Fibroblast of upper back skin (primary cell): ENCODE measurements around the gene ZFYVE28.
"Not testable (repeated sequence)": the region's sequence is repeated elsewhere in the genome, so short reads cannot be mapped to it uniquely, and the experiment has no call there.

ENCODE experiments used
- DNase-seq: peaks from one replicate; pipeline ENCODE4 v3.0.0-alpha.2; 2013

The ZFYVE28 gene

DNA sequence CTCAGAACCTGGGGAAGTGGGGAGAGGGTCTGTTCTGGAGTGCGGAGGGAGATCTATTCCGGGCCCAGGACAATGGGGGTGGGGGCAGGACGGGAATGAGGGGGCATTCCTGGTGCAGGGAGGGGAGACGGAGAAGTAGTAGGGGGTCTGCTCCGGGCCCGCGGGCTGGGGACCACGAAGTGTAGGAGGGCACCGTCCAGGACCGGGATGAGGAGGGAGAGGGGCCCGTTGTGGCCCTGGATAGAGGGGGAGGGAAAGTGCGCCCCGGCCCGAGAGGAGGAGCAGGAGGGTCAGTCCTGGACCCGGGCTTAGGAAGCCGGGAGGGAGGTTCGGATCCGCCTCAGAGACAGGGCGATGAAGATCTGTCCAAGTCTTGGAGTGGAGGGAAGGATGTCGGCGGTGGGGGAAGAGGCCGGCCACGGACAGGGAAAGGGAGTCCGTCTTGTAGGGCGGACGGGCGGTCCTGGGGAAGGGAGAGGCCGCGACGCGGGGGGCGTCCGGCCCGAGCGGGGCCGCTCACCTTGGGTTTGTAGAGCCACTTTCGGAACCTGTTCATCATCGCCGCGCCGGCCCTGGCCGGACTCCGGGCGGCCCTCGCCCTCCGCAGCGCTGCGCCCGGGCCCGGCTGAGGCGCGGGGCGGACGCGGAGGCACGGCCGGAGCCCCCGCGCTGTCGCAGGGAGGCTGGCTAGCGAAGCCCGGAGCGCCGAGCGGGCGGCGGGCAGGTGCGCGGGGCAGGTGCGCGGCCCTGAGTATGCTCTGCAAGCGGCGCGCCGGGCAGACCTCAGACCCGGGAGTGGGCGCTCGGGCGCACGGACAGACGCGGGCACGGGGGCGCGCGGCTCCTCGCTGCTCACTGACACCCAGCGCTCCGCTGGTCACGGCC is at the start of gene ZFYVE28:
TSS of gene ZFYVE28 (minus strand) at position 881 of the 885 bp plus-strand sequence. CDS start at position 559, 322 bp downstream.
- no peak for DNase-seq

DNA sequence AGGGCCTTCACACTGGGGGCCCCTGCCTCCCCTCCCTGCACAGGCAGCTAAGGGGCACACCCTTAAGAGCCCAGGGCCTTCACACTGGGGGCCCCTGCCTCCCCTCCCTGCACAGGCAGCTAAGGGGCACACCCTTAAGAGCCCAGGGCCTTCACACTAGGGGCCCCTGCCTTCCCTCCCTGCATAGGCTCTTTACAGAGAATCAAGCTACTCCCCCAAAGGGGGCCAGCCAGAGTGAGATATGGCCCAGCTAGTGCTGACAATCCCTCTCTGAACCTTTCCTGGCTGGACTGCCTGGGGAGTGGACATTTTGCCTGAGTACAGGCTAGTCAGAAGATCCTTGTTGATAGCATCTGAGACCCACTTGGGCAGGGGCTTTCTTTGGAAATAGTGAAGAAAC is 47.1 kb upstream of the ZFYVE28 start:
- not testable (repeated sequence) for DNase-seq

DNA sequence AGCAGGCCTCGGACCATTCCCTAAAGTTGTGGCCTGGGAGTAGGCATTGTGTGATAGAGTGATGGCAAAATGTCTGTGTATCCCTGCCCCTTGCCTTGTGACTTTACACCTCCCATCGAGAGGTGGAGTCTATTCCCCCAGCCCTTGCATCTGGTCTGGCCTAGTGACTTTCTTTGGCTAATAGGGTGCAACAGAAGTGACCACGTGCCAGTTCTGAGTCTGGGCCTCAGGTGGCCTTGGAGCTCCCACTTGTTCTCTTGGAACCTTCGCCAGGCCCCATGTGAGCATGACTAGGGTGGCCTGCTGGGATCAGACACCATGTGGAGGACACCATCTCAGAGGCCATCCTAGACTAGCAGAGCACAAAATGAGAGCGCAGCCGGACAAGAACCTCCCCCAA is 46.6 kb upstream of the ZFYVE28 start:
- DNase-seq, result no peak

DNA sequence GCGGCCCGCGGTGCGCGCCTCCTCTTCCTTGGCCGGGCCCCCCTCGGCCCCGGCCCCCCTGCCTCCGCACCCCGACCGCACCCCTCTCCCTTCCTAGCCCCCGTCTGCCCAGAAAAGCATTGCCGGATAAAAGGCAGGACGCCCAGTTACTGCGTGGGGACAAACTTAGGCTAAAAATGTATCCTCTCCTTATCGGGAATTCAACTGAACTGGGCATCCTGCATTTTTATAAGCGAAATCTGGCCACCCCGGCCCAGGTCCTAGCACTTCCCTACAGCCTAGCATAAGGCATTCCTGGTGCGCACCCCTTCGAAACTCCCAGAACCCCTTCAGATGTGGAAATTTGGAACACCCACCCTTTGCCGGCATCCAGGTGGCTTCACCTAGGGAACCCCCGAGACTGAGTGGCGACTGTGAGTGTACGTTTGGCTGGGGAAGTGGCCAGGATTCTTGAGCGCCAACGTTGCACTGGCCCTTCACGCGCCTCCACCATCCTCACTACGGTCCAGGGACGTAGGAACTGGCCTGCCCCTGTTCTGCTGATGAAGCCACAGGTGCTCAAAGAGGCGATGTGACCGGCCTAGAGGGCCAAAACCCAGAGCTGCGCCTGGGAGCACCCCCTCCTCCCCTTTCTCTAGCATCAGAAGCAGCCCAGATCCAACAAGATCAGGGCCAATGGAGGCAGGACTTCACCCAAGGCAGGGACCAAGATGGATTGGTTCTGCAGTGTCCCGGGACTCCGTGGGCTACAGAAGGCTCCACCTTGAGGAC is 44.7 kb upstream of the ZFYVE28 start:
- no peak for DNase-seq

DNA sequence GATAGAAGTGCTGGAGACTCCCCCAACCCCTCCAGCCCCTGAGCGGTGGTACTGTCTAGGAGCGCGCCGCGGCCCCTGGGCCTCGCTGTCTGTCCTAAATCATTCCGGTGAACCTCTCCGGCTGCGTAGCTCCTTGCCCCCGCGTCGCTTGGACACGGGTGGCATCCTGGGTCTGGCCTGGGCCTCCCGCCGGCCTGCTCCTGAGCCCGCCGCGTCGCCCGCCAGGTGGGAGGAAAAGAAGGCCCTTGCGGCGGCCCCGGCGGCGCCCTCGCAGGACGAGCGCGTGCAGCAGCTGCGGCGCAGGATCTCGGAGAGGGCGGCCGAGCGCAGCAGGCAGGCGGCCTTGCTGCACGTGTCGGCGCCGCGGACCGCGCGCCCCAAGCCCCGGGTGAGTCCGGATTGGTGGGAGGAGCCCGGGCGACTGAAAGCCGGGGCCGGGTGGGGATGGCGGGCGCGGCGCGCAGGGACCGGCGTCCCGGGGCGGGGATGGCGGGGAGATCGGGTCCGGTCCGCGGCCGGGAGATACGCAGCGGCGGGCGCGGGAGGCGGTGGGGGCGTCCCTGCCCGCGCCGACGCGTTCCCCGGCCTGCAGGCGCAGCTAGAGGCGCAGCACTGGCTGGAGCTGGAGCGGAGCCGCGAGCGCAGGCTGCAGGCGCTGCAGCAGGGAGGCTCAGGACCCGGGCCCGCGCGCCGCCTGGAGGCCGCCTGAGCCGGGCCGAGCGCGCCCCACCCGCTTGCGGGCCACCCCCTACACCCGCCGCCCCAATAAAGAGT is 44.0 kb upstream of the ZFYVE28 start:
- peak; percentile 68 for DNase-seq

DNA sequence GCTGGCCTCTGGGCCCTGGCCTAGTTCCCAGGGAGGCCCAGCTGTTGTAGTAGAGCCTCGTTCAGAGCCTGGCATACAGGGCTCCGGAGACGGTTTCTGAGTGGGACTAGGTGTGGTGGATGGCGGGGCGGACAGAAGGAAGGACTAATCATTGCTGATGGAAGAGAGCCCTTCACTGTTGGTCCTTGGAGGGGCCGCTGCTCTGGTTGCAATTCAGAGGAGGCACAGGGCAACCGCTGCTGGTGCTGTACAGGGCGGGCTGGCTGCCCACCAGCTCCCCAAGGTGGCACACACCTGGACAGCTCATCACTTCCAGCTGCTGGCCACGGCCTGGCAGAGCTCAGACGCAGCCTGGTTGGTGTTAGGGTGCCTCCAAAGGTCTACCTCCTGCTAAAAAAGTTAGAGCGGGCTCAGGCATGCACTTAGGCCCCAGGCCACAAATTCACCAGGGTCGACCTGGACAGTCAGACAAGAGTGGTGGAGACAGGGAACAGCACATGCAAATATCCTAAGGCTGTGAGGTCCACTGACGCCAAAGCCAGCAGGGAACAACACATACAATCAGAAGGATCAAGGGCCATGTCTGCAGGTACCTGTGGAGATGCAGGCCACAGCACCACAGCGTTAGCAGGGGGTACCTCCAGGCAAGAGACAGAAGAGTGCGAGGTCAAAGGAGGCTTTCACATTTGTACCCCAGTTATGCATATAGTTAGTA is 43.0 kb upstream of the ZFYVE28 start:
- DNase-seq, result no peak

DNA sequence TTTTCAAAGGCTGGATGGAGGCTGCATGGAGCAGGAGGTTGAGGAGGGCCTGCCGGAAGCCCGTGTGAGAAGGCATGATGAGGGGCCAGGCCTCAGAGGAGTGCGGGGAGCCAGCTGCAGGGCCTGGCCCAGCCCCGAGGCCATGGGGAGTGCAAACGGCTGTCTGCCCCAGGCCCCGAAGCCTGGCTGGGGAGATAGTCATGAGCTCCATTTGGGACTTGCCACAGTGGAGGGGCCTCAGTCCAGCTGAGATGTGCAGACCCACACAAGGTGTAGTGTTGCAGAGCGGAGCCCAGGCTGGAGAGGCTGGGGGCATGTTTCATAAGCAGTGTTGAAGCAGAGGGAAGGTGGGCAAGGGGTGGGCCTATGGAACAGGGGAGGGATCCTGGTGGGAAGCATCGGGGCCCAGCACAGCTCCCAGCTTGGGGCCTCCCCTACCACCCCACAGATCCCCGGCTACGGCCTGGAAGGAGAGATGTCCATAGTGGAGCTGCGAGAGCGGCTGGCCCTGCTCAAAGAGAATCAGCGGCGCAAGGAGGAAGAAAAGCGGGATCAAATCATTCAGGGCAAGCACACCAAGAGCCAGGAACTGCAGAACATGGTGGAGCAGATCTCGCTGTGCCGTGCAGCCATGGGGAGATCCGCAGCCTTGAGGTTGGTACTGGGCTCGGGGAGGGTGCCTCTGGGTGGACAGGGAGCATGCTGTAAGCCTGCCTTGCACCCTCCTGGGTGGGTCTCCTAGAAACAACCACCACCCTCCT is 41.3 kb upstream of the ZFYVE28 start:
- DNase-seq, result no peak

DNA sequence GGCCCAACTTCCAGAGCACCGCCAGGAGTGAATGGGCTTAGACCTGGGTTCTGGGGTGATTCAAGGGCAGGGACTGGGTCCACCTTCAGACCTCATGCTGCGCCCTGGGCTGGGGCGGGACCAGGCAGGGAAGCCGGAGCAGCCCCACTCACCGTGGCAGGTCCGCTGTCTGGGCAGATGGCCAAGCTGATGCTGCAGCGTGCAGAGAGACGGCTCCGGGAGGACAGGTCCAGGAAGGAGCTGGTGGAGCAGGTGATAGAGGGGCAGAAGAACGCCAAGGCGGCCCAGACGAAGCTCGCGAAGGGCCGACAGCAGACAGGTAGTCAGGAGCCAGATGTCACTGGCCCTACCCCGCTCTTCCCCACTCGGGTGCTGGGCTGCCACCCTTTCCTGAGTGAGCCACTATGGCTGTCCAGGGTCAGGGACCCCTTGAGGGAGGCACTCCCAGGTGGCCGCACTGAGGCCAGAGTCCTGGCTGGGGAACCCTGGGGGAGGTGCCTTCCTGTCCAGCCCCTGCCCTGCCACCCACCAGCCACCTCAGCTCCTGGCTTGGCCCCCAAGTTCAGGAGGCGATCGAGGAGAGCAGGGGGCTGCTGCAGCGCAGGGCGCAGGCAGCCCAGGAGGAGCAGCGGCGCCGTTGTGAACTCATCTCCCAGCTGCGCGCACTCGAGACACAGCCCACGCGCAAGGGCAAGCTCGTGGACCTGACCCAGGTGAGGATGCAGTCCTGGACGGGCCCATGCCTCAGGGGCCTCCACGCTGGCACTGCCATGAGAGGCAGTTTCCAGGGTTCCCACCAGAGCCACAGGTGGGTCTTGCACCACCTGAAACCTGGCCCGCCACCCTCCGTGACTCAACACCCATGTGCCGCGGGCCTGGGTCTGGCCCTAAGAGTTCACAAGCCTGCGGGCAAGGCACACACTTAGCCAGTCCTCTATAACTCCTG is 40.4 kb upstream of the ZFYVE28 start:
- no peak for DNase-seq

DNA sequence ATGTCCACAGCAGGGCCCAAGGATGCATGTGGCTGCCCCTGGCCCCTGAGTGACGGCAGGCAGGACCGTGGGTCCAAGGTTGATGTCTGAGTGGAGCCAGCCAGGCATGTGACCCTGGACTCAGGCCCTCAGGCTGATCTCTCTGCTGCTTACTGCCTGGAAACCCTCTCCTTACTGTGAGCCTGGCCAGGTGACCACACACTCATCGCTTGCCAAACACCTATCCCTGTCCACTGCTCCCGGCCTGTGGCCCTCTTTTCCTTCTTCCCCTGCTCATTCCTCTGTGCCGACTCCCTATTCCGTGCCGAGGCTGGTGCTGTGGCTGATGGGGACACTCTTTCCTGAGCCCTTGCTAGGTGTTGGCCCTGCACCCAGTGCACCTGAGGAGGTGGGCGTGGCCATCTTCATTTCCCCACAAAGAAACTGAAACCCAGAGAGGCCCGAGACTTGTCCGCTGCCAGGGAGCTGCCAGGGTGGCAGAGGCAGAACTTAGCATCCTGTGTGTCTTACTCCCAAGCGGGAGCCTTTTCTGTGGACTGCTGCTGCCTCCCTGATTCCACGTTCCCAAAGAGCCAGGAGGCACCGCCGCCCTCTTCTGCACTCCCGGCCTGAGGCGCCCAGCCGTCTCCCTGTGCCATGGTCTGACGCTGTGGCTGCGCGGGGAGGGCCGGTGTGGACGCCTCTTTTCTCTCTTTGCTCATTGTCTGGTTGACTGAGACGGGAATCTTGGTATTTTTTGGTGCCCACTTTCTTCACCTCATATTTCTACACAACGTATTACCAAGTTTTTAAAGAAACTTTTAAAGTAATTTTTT is 39.2 kb upstream of the ZFYVE28 start:
- DNase-seq, result no peak

DNA sequence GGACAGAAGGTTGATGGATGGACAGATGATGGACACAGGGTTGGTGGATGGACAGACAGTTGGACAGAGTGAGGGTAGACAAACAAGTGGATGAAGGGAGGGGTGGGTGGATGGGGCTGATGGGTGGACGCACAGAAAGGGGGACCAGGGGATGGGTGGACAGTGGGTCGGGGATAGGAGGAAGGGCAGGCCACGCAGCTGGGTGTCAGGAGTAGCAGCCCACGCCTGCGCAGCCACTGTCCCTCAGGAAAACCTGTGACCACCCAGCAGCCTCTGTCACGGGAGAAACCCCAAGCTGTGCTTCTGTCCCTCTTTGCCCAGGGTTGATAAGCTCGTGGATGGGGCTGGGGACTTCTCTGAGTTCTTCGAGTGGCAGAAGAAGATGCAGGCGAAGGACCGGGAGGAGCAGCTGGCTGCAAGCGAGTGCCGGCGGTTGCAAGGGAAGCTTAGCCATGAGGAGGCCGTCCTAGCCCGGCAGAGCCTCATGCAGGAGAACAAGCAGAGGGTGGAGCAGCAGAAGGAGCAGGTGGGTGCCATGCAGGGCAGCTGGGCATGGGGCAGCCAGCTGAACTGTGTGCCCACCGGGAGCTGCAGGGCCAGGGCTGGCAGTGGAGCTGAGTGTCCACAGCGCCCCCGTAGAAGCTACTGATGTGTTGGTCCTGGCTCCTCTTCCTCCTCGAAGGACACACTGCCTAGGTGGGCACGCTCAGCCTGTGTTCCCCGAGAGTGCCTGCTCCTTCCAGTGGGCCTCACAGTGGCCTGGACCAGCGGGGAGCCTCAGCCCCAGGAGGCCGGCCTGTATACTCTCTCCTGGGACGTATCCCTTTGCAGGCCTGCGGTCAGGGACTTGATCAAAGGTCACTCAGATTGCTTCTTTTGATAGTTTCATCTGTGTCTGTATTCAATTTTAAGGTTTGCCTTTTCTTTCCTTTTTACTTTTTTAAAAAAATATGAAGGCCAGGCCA is 33.7 kb upstream of the ZFYVE28 start:
- no peak for DNase-seq

DNA sequence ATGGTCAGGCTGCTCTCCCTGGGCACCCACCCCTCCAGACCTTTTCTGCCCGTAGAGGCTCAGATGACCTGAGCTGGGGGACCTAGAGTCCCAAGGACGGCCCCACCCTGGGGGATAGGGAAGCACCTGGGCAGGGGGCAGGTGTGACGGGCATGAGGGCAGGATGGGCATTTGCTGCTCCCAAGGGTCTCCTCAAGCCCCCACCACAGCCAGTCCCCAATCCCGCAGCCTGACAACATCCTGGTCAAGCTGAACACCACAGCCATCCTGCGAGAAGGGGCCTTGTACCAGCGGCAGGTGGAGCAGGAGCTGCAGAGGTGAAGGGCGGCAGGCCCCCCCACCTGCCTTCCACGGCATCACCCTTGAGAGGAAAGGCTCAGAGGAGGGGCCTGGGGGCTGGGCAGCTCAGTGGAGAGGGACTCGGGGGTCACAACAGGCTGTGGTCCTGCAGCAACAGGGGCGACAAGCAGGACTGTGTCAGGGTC is 32.6 kb upstream of the ZFYVE28 start:
- no peak for DNase-seq

DNA sequence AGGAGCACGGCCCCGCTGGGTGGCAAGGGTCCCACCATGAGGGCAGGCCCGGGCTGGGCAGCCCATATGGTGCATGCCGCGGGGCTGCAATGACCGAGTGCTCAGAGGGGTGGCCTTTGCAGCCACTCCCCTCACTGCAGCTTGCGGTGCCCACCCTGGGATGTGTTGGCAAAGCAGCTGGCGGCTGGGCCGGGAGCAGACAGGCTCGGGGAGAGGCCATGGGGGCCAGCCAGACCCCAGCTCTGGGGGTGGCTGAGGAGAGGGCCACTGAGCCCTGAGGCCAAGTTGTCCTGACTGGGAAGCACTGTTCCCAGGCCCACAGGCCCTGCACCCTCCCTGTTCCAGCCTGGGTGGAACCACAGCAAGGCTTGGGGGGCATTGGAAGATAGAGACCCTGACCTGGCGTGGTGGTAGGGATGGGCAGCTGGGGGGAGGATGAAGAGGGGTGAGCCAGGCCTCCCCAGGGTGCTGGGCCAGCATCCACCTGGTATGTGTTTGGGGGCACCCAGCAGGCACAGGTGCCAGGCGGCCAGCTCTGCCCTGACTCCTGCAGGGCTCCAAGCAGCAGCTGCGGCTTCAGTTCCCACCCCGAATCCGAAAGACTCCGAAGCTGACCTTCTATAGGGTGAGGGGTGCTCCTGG is 32.1 kb upstream of the ZFYVE28 start:
- no peak for DNase-seq

DNA sequence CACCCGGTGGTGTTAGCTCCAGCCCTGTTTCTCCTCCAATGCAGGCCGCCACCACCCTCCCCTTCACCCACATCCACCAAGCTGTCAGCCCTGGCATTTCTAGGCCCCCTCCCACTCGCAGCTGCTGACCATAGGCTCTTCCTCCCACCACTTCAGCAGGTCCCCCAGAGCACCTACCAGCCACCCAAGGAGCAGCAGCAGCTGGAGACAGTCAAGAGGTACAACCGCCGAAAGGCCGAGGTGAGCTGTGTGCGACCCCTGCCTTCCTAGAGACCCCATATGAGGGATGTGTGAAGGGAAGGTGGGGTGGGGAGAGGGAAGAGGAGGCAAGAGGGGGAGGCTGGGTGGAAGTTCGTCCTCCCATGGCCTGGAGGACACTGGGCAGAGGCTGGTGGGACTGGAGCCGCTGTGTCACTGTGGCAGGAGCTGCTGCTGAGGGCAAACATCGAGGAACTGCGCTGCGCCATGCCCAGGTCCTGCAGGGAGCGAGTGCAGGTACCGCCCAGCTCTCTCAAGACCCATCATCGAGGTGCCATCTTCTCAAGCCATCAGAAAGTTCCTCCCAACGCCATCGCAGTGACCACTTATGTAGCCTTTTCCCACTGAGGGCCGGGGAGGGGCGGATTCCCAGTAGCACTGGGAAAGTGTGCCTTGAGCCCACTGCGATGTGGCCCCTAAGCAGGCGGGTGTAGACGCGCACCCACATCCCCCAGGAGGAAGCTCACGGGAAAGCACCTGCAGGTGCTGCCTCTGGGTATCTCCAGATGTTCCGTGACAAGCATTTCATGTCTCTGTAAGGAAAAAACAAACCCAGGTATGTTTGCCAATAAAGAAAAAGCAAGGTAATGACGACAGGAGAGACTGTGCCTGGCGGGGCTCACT is 31.3 kb upstream of the ZFYVE28 start:
- no peak for DNase-seq

DNA sequence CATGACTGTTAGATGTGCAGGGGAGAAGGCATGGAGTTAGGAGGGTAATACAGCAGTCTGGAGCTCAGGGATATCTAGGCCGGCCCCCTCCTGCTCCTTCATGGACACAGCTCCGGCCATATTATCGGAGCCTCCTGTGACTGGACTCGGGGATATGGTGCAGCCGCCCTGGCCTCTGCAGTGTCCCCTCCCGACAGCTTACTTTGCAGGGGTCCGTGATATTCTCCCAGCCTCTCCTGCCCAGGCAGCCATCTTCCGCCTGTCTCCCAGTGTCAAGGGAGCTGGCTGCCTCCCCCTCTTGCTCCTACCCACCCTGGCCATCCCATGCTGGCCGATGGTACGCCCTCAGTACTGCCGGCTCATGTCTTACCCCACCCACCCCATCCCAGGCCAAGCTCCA is 30.6 kb upstream of the ZFYVE28 start:
- DNase-seq, result no peak

DNA sequence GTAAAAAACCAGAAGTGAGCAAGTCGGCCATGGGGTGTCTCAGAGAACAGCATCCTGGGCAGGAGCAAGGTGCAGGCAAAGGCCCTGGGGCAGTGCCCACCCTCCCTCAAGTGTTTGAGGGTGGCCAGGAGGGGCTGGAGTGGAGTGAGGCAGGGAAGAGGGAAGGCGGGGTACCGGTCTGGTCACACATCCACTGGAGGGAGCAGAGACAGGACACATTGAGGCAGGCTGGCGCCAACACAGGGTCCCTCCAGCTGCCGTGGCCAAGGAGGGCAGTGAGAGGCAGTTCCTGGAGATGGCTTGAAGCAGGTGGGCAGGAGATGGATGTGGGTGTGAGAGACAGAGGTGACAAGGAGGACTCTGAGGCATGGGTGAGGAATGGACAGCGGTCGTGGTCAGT is 30.1 kb upstream of the ZFYVE28 start:
- no peak for DNase-seq

DNA sequence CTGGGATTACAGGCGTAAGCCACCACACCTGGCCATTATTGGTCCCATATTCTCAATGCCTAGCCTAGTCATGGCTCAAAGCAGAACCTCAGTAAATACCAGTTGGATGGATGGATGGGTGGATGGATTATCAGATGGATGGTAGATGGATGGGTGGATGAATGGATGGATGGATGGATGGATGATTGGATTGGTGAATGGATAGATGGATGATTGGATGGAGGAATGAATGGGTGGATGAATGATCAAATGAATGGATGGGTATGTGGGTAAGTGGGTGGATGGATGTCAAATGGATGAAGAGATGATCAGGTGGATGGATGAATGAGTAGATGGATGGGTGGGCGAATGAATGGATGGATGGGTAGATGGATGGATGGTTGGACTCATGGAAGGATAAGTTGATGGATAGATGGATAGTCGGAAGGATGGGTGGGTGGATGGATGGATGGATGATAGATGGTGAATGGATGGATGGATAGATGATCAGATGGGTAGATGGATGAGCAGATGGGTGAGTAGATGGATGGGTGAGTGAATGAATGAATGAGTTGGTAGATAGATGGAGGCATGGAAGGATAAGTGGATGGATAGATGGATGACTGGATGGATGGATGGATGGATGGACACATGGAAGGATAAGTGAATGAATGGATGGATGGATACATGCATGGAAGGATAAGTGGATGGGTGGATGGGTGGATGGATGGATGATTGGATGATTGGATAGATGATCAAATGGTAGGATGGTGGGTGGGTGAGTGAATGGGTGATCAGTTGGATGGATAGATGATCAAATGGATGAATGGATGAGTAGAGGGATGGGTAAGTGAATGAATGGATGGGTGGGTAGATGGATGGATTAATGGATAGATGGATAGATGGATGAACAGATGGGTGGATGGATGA is 28.5 kb upstream of the ZFYVE28 start:
- DNase-seq, result no peak
